Mesodermal cell (in vitro differentiated cells): ENCODE data around the gene MSRB3.
A peak's percentile ranks its signal among the peaks of the same experiment; 100 is the strongest.

ENCODE experiments used
- H3K27ac ChIP-seq: 2 replicates; pipeline ENCODE4 v1.7.0; 2013; ENCODE audit warnings: mild to moderate bottlenecking, low read depth, low read length, moderate library complexity; ENCODE audit not compliant: severe bottlenecking
- H3K36me3 ChIP-seq: 2 replicates; pipeline ENCODE4 v1.7.1; 2013; ENCODE audit warnings: mild to moderate bottlenecking, low read length, moderate library complexity; ENCODE audit not compliant: control insufficient read depth, insufficient read depth
- H3K4me1 ChIP-seq: one replicate; pipeline ENCODE4 v1.7.1; 2013; ENCODE audit warnings: mild to moderate bottlenecking, low read length; ENCODE audit not compliant: insufficient read depth, control insufficient read depth, poor library complexity, severe bottlenecking
- H3K4me3 ChIP-seq: 2 replicates; pipeline ENCODE4 v1.7.0; 2013; ENCODE audit warnings: low read length, control low read depth, mild to moderate bottlenecking; ENCODE audit not compliant: insufficient read depth, poor library complexity, severe bottlenecking; ENCODE audit errors: extremely low read depth
- H3K9me3 ChIP-seq: 2 replicates; pipeline ENCODE4 v1.7.1; 2013; ENCODE audit warnings: mild to moderate bottlenecking, low read length, moderate library complexity; ENCODE audit not compliant: control insufficient read depth
- WGBS, 2 experiments: methylation state at CpG; one replicate each; pipeline ENCODE4 v1.1.5; 2013; ENCODE audit warnings: missing lambda C conversion rate in 2 of 2; ENCODE audit not compliant: insufficient coverage in 2 of 2; 5-methylcytosine and 5-hydroxymethylcytosine counted together

Gene MSRB3

GRCh38 chr12:65325183-65325582 lies 46.7 kb downstream of the MSRB3 start:
- Histone ChIP-seq H3K4me1 (peaks cover 6% of the 10 kb centered on the region), H3K27ac (no peak overlapping the region), H3K36me3 (no peaks in the 10 kb centered on the region), H3K4me3 (no peak overlapping the region), H3K9me3 (no peaks in the 10 kb centered on the region)
- 93 to 100% methylated on average over 3 to 4 of the region's 5 CpGs for WGBS, 2 experiments

GRCh38 chr12:65326616-65327015 lies 48.1 kb downstream of the MSRB3 start:
- Histone ChIP-seq H3K9me3 (no peaks in the 10 kb centered on the region), H3K4me1 (peaks cover 6% of the 10 kb centered on the region), H3K36me3 (peaks cover 10% of the 10 kb centered on the region), H3K27ac (no peak overlapping the region), H3K4me3 (no peak overlapping the region)
- WGBS, 2 experiments = 100% methylated on average over 1 of the region's 5 CpGs; no CpG with 5 or more reads in 1 of the 2 experiments

GRCh38 chr12:65327207-65328076 lies 49.0 kb downstream of the MSRB3 start:
- no peak overlapping the region for H3K4me3 ChIP-seq
- 87 to 94% methylated on average over 5 to 9 of the region's 10 CpGs for WGBS, 2 experiments
- H3K9me3 ChIP-seq = no peaks in the 10 kb centered on the region

GRCh38 chr12:65329721-65330120 lies 51.2 kb downstream of the MSRB3 start:
- peaks cover 13% of the 10 kb centered on the region for H3K36me3 ChIP-seq
- no peaks in the 10 kb centered on the region for H3K9me3 ChIP-seq
- H3K4me3 ChIP-seq = no peak overlapping the region
- WGBS, 2 experiments = 83% methylated on average over 1 of the region's 3 CpGs; no CpG with 5 or more reads in 1 of the 2 experiments
- H3K4me1 ChIP-seq = peaks cover 15% of the 10 kb centered on the region
- no peak overlapping the region for H3K27ac ChIP-seq

More at GRCh38 chr12:65327207-65328076, 49.0 kb downstream of the MSRB3 start:
- peaks cover 6% of the 10 kb centered on the region for H3K4me1 ChIP-seq
- peaks cover 13% of the 10 kb centered on the region for H3K36me3 ChIP-seq
- H3K27ac ChIP-seq = peak overlapping the region; percentile 39

GRCh38 chr12:65330331-65330730 lies 51.8 kb downstream of the MSRB3 start:
- Histone ChIP-seq H3K27ac (no peak overlapping the region), H3K36me3 (peaks cover 13% of the 10 kb centered on the region), H3K4me3 (no peak overlapping the region), H3K9me3 (no peaks in the 10 kb centered on the region), H3K4me1 (peaks cover 19% of the 10 kb centered on the region)
- 100% methylated on average over 1 of the region's 3 CpGs for WGBS, 2 experiments

- H3K27ac ChIP-seq = no peak overlapping the region
- no peaks in the 10 kb centered on the region for H3K9me3 ChIP-seq
- no peak overlapping the region for H3K4me3 ChIP-seq
- peaks cover 13% of the 10 kb centered on the region for H3K36me3 ChIP-seq
- WGBS, 2 experiments = 97 to 99% methylated on average over 5 to 6 of the region's 8 CpGs
- peaks cover 27% of the 10 kb centered on the region for H3K4me1 ChIP-seq
Measured at GRCh38 chr12:65331456-65331855, 53.0 kb downstream of the MSRB3 start.

- no peak overlapping the region for H3K27ac ChIP-seq
- H3K9me3 ChIP-seq = no peaks in the 10 kb centered on the region
- H3K4me3 ChIP-seq = no peak overlapping the region
- H3K36me3 ChIP-seq = peaks cover 13% of the 10 kb centered on the region
- WGBS, 2 experiments = 100% methylated on average over 1 of the region's 5 CpGs
- H3K4me1 ChIP-seq = peaks cover 20% of the 10 kb centered on the region
Measured at GRCh38 chr12:65333649-65334048, 55.2 kb downstream of the MSRB3 start.

GRCh38 chr12:65334521-65334920 lies 56.0 kb downstream of the MSRB3 start:
- Histone ChIP-seq H3K27ac (peak overlapping the region; percentile 93), H3K9me3 (no peaks in the 10 kb centered on the region), H3K36me3 (peaks cover 13% of the 10 kb centered on the region), H3K4me3 (no peak overlapping the region), H3K4me1 (peaks cover 20% of the 10 kb centered on the region)

- peak overlapping the region; percentile 93 for H3K27ac ChIP-seq
- H3K9me3 ChIP-seq = no peaks in the 10 kb centered on the region
- WGBS, 2 experiments = 80% methylated on average over 2 of the region's 5 CpGs; no CpG with 5 or more reads in 1 of the 2 experiments
- H3K4me1 ChIP-seq = peaks cover 20% of the 10 kb centered on the region
- peaks cover 13% of the 10 kb centered on the region for H3K36me3 ChIP-seq
- no peak overlapping the region for H3K4me3 ChIP-seq
Measured at GRCh38 chr12:65335021-65335714, 56.7 kb downstream of the MSRB3 start.

- Histone ChIP-seq H3K4me3 (no peak overlapping the region), H3K36me3 (peaks cover 8% of the 10 kb centered on the region), H3K4me1 (peaks cover 20% of the 10 kb centered on the region), H3K9me3 (no peaks in the 10 kb centered on the region), H3K27ac (peak overlapping the region; percentile 93)
- no CpG with 5 or more reads among the region's 1 CpG for WGBS, 2 experiments
Measured at GRCh38 chr12:65335981-65336380, 57.5 kb downstream of the MSRB3 start.

GRCh38 chr12:65339161-65339560 lies 60.7 kb downstream of the MSRB3 start:
- Histone ChIP-seq H3K4me3 (no peak overlapping the region), H3K9me3 (no peaks in the 10 kb centered on the region), H3K4me1 (peaks cover 17% of the 10 kb centered on the region), H3K36me3 (no peaks in the 10 kb centered on the region), H3K27ac (no peak overlapping the region)
- WGBS, 2 experiments = no CpG with 5 or more reads among the region's 1 CpG
